Inferior parietal cortex (tissue), 1 donor: Measurements from ENCODE around the gene CLEC1A.
"Not testable (repeated sequence)": the region's sequence is repeated elsewhere in the genome, so short reads cannot be mapped to it uniquely, and the experiment has no call there.

Experiments
- DNase-seq: peaks from one replicate; pipeline ENCODE4 v3.0.0-alpha.2; 2016; ENCODE audit errors: extremely low spot score

Gene CLEC1A

GRCh38 chr12:10052193-10052913 is 46.4 kb downstream of the CLEC1A start:
- DNase-seq: no peak

DNA sequence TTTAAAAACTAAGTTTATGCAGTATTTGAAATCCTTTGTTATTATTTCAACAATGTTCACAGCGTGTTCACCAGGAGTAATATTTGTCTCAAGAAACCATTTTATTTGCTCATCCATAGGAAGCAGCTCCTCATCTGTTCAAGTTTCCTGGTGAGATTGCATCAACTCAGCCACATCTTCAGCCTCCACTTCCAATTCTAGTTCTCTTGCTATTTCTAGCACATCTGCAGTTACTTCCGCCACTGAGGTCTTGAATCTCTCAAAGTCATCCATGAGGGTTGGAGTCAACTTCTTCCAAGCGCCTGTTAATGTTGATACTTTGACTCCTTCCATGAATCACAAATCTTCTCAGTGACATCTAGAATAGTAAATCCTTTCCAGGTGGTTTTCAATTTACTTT is 50.3 kb downstream of the CLEC1A start:
- DNase-seq: no peak

GRCh38 chr12:10042167-10042566 is 56.6 kb downstream of the CLEC1A start:
- DNase-seq: no peak

GRCh38 chr12:10033783-10034545 is 64.8 kb downstream of the CLEC1A start:
- DNase-seq: no peak

DNA sequence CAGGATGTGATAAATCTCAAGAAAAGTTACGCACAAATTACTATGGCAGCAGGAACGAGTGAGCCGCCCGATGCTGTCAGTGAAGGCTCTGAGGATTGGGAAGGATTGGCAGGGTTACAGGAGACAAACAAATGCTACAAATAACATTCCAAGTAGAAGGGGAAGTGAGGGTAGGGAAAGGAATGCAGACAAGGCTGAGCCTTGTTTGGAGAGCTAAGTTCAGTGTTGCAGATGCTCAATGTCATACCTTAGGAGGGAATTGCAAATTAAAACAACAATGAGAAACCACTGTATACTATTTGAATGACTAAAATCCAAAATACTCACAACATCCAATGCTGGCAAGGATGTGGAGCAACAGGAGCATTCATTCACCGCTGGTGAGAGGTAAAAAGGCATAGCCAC is 67.0 kb downstream of the CLEC1A start:
- DNase-seq: no peak

DNA sequence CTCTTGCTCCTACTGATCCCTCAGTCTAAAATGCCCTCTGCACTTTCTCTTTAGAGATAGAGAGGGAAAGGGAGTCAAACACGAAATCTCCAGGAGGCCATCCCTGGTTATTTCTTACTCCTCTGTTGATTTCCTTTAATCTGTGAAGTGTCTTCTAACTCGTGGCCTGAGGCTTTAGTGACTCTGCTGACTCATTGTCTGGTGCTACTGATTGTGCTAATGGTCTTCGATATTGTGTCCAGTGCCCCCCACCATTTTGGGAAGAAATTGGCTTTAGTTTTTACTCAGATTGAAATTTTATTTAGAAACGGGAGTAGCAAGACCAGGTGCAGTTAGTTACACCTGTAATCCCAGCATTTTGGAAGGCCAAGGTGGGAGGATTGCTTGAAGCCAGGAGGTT is 67.5 kb downstream of the CLEC1A start:
- no peak for DNase-seq

DNA sequence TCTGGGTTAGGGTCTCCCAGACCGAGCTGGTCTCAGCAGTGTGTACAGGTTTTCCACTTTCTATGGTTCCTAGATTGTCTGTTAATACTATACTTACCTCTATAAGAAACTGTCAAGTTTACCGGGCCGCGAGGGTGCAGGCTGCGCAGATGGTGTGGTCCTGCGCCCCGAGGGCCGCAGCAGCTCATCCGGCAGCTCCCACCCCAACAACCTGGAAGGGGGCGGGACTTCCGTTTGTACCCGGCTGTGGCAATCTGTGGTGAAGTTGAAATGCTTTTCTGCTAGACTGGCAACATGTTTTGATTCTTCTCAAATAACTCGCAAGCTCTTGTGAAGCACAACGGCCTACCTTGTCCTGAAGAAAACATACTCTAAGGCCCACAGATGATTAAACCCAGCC is 68.3 kb downstream of the CLEC1A start, which contains the start of gene CLEC9A:
TSS of gene CLEC9A (plus strand) at position 237 of the 400 bp plus-strand sequence. CDS start 22,006 bp downstream, outside the sequence.
- DNase-seq: no peak

- no peak for DNase-seq
These were observed 71.1 kb downstream of the CLEC1A start for GRCh38 chr12:10027721-10028120.

DNA sequence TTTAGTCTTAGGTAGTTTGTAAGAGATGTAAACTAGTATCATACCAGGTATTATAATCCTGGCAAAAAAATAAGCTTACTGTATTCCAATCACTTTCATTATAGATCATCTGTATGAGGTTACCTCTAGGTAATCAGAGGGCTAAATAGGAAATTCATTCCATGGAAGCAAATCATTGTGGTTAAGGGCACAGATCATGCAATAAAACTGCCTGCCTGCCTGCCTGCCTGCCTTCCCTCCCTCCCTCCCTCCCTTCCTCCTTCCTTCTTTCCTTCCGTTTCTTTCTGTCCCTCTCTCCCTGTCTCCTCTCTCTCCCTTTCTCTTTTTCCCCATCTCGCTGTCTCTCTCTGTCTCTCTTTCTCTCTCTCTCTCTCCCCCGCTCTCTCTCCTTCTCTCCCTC is 71.5 kb downstream of the CLEC1A start:
- no peak for DNase-seq

DNA sequence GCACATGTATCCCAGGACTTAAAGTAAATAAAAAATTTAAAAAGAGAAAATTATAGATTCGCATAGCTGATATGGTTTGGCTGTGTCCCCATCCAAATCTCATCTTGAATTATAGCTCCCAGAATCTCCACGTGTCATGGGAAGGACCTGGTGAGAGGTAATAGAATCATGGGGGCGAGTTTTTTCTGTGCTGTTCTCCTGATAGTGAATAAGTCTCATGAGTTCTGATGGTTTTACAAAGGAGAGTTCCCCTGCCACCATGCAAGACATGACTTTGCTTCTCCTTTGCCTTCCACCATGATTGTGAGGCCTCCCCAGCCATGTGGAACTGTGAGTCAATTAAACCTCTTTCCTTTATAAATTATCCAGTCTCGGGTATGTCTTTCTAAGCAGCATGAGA is 72.1 kb downstream of the CLEC1A start:
- not testable (repeated sequence) for DNase-seq

- DNase-seq: no peak
These were observed 73.5 kb downstream of the CLEC1A start for GRCh38 chr12:10025236-10025635.

GRCh38 chr12:10021342-10021741 is 77.4 kb downstream of the CLEC1A start:
- DNase-seq: no peak
